Mesendoderm (in vitro differentiated cells): ENCODE data around the gene EPS15.

Source experiments
- DNase-seq: peaks from one replicate; pipeline ENCODE4 v3.0.0; 2013
- H2AK5ac ChIP-seq: 2 replicates; pipeline ENCODE4 v1.6.1; 2013; ENCODE audit warnings: low read length, inconsistent platforms
- H2BK120ac ChIP-seq: 2 replicates; pipeline ENCODE4 v1.6.1; 2013; ENCODE audit warnings: low read depth, mild to moderate bottlenecking, low read length, moderate library complexity, mixed read lengths
- H2BK15ac ChIP-seq: replicated peaks from 2 replicates; pipeline ENCODE4 v1.6.1; 2013; ENCODE audit warnings: low read depth, mild to moderate bottlenecking, moderate library complexity
- H2BK5ac ChIP-seq: 2 replicates; pipeline ENCODE4 v1.6.1; 2013; ENCODE audit warnings: low read length, inconsistent platforms
- H3K18ac ChIP-seq: 2 replicates; pipeline ENCODE4 v1.6.1; 2013; ENCODE audit warnings: mild to moderate bottlenecking, low read length, mixed read lengths
- H3K23ac ChIP-seq: one replicate; pipeline ENCODE4 v1.6.1; 2013; ENCODE audit warnings: low read length
- H3K27ac ChIP-seq: 2 replicates; pipeline ENCODE4 v1.5.1; 2013; ENCODE audit warnings: low read depth, mild to moderate bottlenecking, inconsistent platforms, low read length, moderate library complexity
- H3K27me3 ChIP-seq: 2 replicates; pipeline ENCODE4 v1.6.1; 2013; ENCODE audit warnings: low read length, control low read depth, mild to moderate bottlenecking, inconsistent platforms; ENCODE audit not compliant: insufficient read depth, poor library complexity
- H3K36me3 ChIP-seq: 2 replicates; pipeline ENCODE4 v1.6.1; 2013; ENCODE audit warnings: low read length, inconsistent platforms; ENCODE audit not compliant: control insufficient read depth, insufficient read depth
- H3K4ac ChIP-seq: one replicate; pipeline ENCODE4 v1.6.1; 2013; ENCODE audit warnings: low read depth, mild to moderate bottlenecking, low read length, moderate library complexity
- H3K4me1 ChIP-seq: 2 replicates; pipeline ENCODE4 v1.6.1; 2013; ENCODE audit warnings: low read depth, low read length, inconsistent platforms; ENCODE audit not compliant: control insufficient read depth
- H3K4me2 ChIP-seq: 2 replicates; pipeline ENCODE4 v1.6.1; 2013; ENCODE audit warnings: low read length
- H3K4me3 ChIP-seq: 2 replicates; pipeline ENCODE4 v1.5.1; 2013; ENCODE audit warnings: mild to moderate bottlenecking, low read length
- H3K56ac ChIP-seq: one replicate; pipeline ENCODE4 v1.6.1; 2013; ENCODE audit warnings: low read length
- H3K79me1 ChIP-seq: 2 replicates; pipeline ENCODE4 v1.6.1; 2013; ENCODE audit warnings: low read length, inconsistent platforms
- H3K79me2 ChIP-seq: 2 replicates; pipeline ENCODE4 v1.6.1; 2013; ENCODE audit warnings: mild to moderate bottlenecking, low read length; ENCODE audit not compliant: control insufficient read depth, insufficient read depth
- H3K9ac ChIP-seq: 2 replicates; pipeline ENCODE4 v1.6.1; 2013; ENCODE audit warnings: low read length, inconsistent platforms
- H4K5ac ChIP-seq: one replicate; pipeline ENCODE4 v1.6.1; 2013; ENCODE audit warnings: low read length
- H4K8ac ChIP-seq: one replicate; pipeline ENCODE4 v1.6.1; 2013; ENCODE audit warnings: low read depth, mild to moderate bottlenecking, control low read depth, low read length, moderate library complexity
- WGBS: extraction: QIAGEN DNeasy Blood & Tissue Kit; methylation state at CpG from one replicate; pipeline ENCODE4 v1.1.7; 2013; ENCODE audit warnings: low lambda C conversion rate, missing lambda C conversion rate; ENCODE audit not compliant: insufficient coverage; ENCODE audit errors: extremely low coverage; 5-methylcytosine and 5-hydroxymethylcytosine counted together

Gene EPS15

DNA sequence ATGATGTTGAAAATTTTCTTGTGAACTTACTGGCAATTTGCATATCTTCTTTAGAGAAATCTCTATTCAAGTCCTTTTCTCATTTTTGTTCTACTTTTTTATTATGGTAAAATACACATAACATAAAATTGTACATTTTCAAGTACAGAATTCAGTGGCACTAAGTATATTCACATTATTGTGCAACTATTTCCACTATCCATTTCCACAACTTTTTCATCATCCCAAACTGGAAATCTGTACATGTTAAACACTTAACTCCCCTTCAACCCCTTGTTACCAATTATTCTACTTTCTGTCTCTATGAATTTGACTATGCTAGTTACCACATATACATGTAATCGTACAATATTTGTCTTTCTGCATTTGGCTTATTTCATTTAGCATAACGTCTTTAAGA is 19.4 kb downstream of the EPS15 start:
- no peak for DNase-seq
- Histone ChIP-seq H2BK5ac (no peak overlapping the region), H2BK15ac (no peak overlapping the region), H3K4ac (no peak overlapping the region), H4K8ac (no peak overlapping the region), H3K79me1 (peaks cover 4% of the 10 kb centered on the region), H2BK120ac (no peak overlapping the region), H3K79me2 (peaks cover 2% of the 10 kb centered on the region), H3K27me3 (no peaks in the 10 kb centered on the region), H3K27ac (no peak overlapping the region), H3K56ac (no peak overlapping the region), H3K4me2 (no peak overlapping the region), H4K5ac (no peak overlapping the region), H3K4me3 (no peak overlapping the region), H3K36me3 (no peaks in the 10 kb centered on the region), H3K18ac (no peak overlapping the region), H2AK5ac (no peak overlapping the region), H3K4me1 (no peaks in the 10 kb centered on the region), H3K23ac (no peak overlapping the region), H3K9ac (no peak overlapping the region)
- WGBS = no CpG with 5 or more reads among the region's 2 CpGs

DNA sequence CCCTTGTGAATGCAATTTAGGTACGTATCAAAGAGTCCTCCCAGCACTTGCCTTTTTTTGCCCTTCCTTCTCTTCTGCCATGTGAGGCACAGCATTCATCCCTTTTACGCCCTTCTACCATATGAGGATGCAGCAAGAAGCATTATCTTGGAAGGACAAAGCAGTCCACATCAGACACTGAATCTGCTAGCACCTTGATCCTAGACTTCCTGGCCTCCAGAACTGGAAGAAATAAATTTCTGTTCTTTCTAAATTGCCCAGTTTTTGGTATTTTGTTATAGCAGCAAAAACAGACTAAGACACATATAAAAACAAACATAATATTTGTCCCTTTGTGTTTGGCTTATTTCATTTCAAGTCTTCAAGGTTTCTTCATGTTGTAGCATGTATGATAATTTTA is 20.1 kb downstream of the EPS15 start:
- Histone ChIP-seq H2AK5ac (no peak overlapping the region), H3K4me1 (no peaks in the 10 kb centered on the region), H3K18ac (no peak overlapping the region), H2BK5ac (no peak overlapping the region), H2BK15ac (no peak overlapping the region), H3K56ac (no peak overlapping the region), H3K27ac (no peak overlapping the region), H3K36me3 (no peaks in the 10 kb centered on the region), H4K5ac (no peak overlapping the region), H3K23ac (no peak overlapping the region), H4K8ac (no peak overlapping the region), H3K4ac (no peak overlapping the region), H3K27me3 (no peaks in the 10 kb centered on the region), H3K4me3 (no peak overlapping the region), H3K4me2 (no peak overlapping the region), H3K9ac (no peak overlapping the region), H2BK120ac (no peak overlapping the region), H3K79me1 (peaks cover 8% of the 10 kb centered on the region), H3K79me2 (peaks cover 8% of the 10 kb centered on the region)
- no CpG with 5 or more reads among the region's 2 CpGs for WGBS
- DNase-seq = no peak

- H3K4me2 ChIP-seq = no peak overlapping the region
- H3K9ac ChIP-seq = no peak overlapping the region
- H4K5ac ChIP-seq = no peak overlapping the region
- H2AK5ac ChIP-seq = no peak overlapping the region
- H3K4me3 ChIP-seq = no peak overlapping the region
- H3K27me3 ChIP-seq = no peaks in the 10 kb centered on the region
- no peak for DNase-seq
- no peak overlapping the region for H3K4ac ChIP-seq
- peaks cover 10% of the 10 kb centered on the region for H3K79me2 ChIP-seq
- H3K18ac ChIP-seq = no peak overlapping the region
- no peak overlapping the region for H3K56ac ChIP-seq
- no CpG with 5 or more reads among the region's 5 CpGs for WGBS
- no peak overlapping the region for H2BK15ac ChIP-seq
- no peaks in the 10 kb centered on the region for H3K36me3 ChIP-seq
- no peak overlapping the region for H3K27ac ChIP-seq
- H3K79me1 ChIP-seq = peaks cover 8% of the 10 kb centered on the region
- no peaks in the 10 kb centered on the region for H3K4me1 ChIP-seq
- H3K23ac ChIP-seq = no peak overlapping the region
- no peak overlapping the region for H2BK120ac ChIP-seq
- H4K8ac ChIP-seq = no peak overlapping the region
- H2BK5ac ChIP-seq = no peak overlapping the region
These were observed 21.7 kb downstream of the EPS15 start for GRCh38 chr1:51497340-51497739.

GRCh38 chr1:51494138-51494830 is 24.8 kb downstream of the EPS15 start:
- peaks cover 12% of the 10 kb centered on the region for H3K79me2 ChIP-seq
- no peak overlapping the region for H3K18ac ChIP-seq
- H3K56ac ChIP-seq = no peak overlapping the region
- no peak overlapping the region for H3K9ac ChIP-seq
- no peak overlapping the region for H2AK5ac ChIP-seq
- no peak overlapping the region for H4K5ac ChIP-seq
- peaks cover 8% of the 10 kb centered on the region for H3K79me1 ChIP-seq
- no peak overlapping the region for H2BK5ac ChIP-seq
- no peaks in the 10 kb centered on the region for H3K36me3 ChIP-seq
- no peak for DNase-seq
- no peak overlapping the region for H3K23ac ChIP-seq
- no peak overlapping the region for H4K8ac ChIP-seq
- H3K27ac ChIP-seq = no peak overlapping the region
- no peak overlapping the region for H2BK15ac ChIP-seq
- WGBS = no CpG with 5 or more reads among the region's 1 CpG
- no peak overlapping the region for H3K4ac ChIP-seq
- no peak overlapping the region for H2BK120ac ChIP-seq
- H3K4me3 ChIP-seq = no peak overlapping the region
- H3K4me1 ChIP-seq = no peaks in the 10 kb centered on the region
- no peaks in the 10 kb centered on the region for H3K27me3 ChIP-seq
- no peak overlapping the region for H3K4me2 ChIP-seq

DNA sequence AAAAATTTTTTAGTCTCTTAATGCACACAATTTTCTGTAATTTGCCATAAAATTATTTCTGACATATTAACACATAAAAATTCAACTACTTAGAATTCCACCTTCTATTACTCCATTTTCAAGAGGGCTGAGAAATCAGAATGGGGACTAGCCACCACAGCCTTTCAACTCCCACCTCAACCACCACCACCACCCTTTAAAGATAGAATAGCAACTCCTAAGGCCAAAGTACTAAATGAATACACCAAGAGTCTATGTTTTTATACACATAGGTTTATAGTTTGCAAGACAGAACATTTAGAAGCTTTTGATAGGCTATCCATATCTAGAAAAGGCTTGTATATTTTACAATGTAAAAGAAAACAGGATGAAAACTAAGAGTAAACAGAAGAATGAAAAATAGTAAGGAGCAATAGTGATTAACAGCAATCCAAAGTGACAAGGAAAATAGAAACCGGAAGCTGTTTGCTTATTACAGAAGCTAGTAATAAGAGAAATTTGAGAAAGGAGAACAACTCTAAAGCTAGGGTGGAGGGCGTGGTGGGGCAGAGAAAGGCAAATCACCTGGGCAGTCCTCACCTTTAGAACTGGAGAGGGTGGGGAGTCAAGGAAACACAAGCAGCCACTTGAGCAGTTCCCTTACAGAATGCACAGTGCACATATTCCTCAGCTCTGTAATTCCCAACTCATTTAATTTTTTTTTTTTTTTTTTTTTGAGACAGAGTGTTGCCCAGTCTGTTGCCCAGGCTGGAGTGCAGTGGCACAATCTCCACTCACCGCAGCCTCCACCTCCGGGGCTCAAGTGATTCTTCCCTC is 27.7 kb downstream of the EPS15 start:
- Histone ChIP-seq H3K56ac (no peak overlapping the region), H3K36me3 (no peaks in the 10 kb centered on the region), H3K23ac (no peak overlapping the region), H3K79me2 (peaks cover 12% of the 10 kb centered on the region), H4K8ac (no peak overlapping the region), H3K27ac (no peak overlapping the region), H3K4me1 (no peaks in the 10 kb centered on the region), H3K79me1 (peaks cover 6% of the 10 kb centered on the region), H2BK15ac (no peak overlapping the region), H3K9ac (no peak overlapping the region), H4K5ac (no peak overlapping the region), H2AK5ac (no peak overlapping the region), H3K4me3 (no peak overlapping the region), H3K4me2 (no peak overlapping the region), H3K27me3 (no peaks in the 10 kb centered on the region), H2BK5ac (no peak overlapping the region), H2BK120ac (no peak overlapping the region), H3K4ac (no peak overlapping the region), H3K18ac (no peak overlapping the region)
- no CpG with 5 or more reads among the region's 4 CpGs for WGBS
- DNase-seq = no peak
